ENCODE measurements around the gene PRKCG. TPM values are rescaled to one million over a fixed set of nuclear protein-coding genes. Genes with fewer than 3 reads are reported as not detected.

Gene PRKCG
- total and polyA plus RNA-seq, 12 donors = not detected

GRCh38 chr19:53847555-53847954 is 34.4 kb upstream of the PRKCG start:
- Histone ChIP-seq H3K9me3 (replicated peaks in 1 of 3) (no peaks in the 10 kb centered on the region), H3K27me3 (no peaks in the 10 kb centered on the region), H3K36me3 (replicated peaks in 1 of 2) (no peaks in the 10 kb centered on the region), H3K4me1 (replicated peaks in 1 of 2) (peaks cover 0 to under 1% of the 10 kb centered on the region in 2 donors), H3K4me3 (no peak overlapping the region), H3K27ac (no peak overlapping the region)
- no peak for TF ChIP-seq CTCF (IDR thresholded peaks at IDR 0.05)
- TF ChIP-seq POLR2A (IDR thresholded peaks at IDR 0.05) = no peak
- DNase-seq = no peak
- intact Hi-C loops (cut with DNase I) = loop anchor here in 1 of 2 donors (10.0 kb wide), 1 partner anchor 177 kb away; no protein-coding TSS in a partner anchor
- 48 to 54% (median 51%) methylated on average over 8 of the region's 8 CpGs for WGBS, 4 donors

GRCh38 chr19:53849237-53849676 is 32.7 kb upstream of the PRKCG start:
- H3K4me3 ChIP-seq = no peak overlapping the region
- no peak for DNase-seq
- no peak overlapping the region for H3K27ac ChIP-seq
- intact Hi-C loops (cut with DNase I) = loop anchor here in 1 of 2 donors (10.0 kb wide), 1 partner anchor 176 kb away; no protein-coding TSS in a partner anchor
- WGBS, 4 donors = 35 to 50% (median 47%) methylated on average over 11 of the region's 11 CpGs
- TF ChIP-seq POLR2A (IDR thresholded peaks at IDR 0.05) = no peak
- TF ChIP-seq CTCF (IDR thresholded peaks at IDR 0.05) = no peak
- no peaks in the 10 kb centered on the region for H3K36me3 ChIP-seq (replicated peaks in 1 of 2)
- no peaks in the 10 kb centered on the region for H3K27me3 ChIP-seq
- no peaks in the 10 kb centered on the region for H3K9me3 ChIP-seq (replicated peaks in 1 of 3)
- no peaks in the 10 kb centered on the region for H3K4me1 ChIP-seq (replicated peaks in 1 of 2)

- no peak overlapping the region for H3K27ac ChIP-seq
- H3K4me3 ChIP-seq = no peak overlapping the region
- no peaks in the 10 kb centered on the region for H3K9me3 ChIP-seq (replicated peaks in 1 of 3)
- no peak for DNase-seq
- intact Hi-C loops (cut with DNase I) = no loop called here
- 69 to 81% (median 71%) methylated on average over 2 of the region's 2 CpGs for WGBS, 4 donors
- H3K36me3 ChIP-seq (replicated peaks in 1 of 2) = no peaks in the 10 kb centered on the region
- TF ChIP-seq POLR2A (IDR thresholded peaks at IDR 0.05) = no peak
- no peak for TF ChIP-seq CTCF (IDR thresholded peaks at IDR 0.05)
- no peaks in the 10 kb centered on the region for H3K4me1 ChIP-seq (replicated peaks in 1 of 2)
- no peaks in the 10 kb centered on the region for H3K27me3 ChIP-seq
Measured at GRCh38 chr19:53853707-53854106, 28.3 kb upstream of the PRKCG start.

GRCh38 chr19:53864308-53864836 is 17.6 kb upstream of the PRKCG start:
- intact Hi-C loops (cut with DNase I) = no loop called here
- no peak for DNase-seq
- Histone ChIP-seq H3K27me3 (no peaks in the 10 kb centered on the region), H3K36me3 (replicated peaks in 1 of 2) (no peaks in the 10 kb centered on the region), H3K27ac (no peak overlapping the region), H3K4me1 (replicated peaks in 1 of 2) (peaks cover 3 to 23% of the 10 kb centered on the region in 2 donors), H3K9me3 (replicated peaks in 1 of 3) (no peaks in the 10 kb centered on the region), H3K4me3 (no peak overlapping the region)
- no peak for TF ChIP-seq POLR2A (IDR thresholded peaks at IDR 0.05)
- no peak for TF ChIP-seq CTCF (IDR thresholded peaks at IDR 0.05)
- WGBS, 4 donors = 73 to 83% (median 79%) methylated on average over 3 to 6 of the region's 6 CpGs
